Stimulated activated CD4-positive, alpha-beta T cell treated with anti-CD3 and anti-CD28 coated beads, Interleukin-1b, Interleukin-23, amount 100 ng/mL, for 48 hours (primary cell): ENCODE results near the gene XYLT2.
"Not testable (repeated sequence)": the region's sequence is repeated elsewhere in the genome, so short reads cannot be mapped to it uniquely, and the experiment has no call there.

Experiments used
- DNase-seq: peaks from one replicate; pipeline ENCODE4 v3.0.0-alpha.2; 2020

Gene XYLT2

GRCh38 chr17:50322271-50322670 is 23.7 kb upstream of the XYLT2 start:
- DNase-seq, result no peak

DNA sequence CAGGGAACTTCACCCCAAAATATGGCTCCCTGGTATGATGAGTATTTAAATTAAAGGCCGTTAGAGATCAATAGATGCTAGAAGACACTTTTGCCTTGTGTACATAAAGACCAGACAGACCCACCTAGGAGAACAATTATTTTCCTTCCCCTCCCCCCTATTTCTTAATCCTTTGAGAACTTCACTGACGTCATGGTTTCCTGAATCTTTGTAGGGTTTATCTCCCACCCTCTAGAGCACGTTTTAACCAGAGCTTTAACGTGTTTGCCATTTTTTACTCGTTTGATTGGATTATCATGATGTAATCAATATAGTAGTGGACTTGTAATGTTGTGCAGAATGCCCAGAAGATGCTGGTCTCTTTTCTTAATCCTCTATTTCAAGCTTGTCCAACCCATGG is 22.9 kb upstream of the XYLT2 start:
- DNase-seq, result no peak

GRCh38 chr17:50325906-50326305 is 20.0 kb upstream of the XYLT2 start:
- no peak for DNase-seq

GRCh38 chr17:50326831-50327364 is 19.0 kb upstream of the XYLT2 start:
- DNase-seq, result no peak

- DNase-seq, result no peak
Observed at GRCh38 chr17:50328363-50329325, 17.3 kb upstream of the XYLT2 start.

- no peak for DNase-seq
Observed at GRCh38 chr17:50329716-50330115, 16.2 kb upstream of the XYLT2 start.

DNA sequence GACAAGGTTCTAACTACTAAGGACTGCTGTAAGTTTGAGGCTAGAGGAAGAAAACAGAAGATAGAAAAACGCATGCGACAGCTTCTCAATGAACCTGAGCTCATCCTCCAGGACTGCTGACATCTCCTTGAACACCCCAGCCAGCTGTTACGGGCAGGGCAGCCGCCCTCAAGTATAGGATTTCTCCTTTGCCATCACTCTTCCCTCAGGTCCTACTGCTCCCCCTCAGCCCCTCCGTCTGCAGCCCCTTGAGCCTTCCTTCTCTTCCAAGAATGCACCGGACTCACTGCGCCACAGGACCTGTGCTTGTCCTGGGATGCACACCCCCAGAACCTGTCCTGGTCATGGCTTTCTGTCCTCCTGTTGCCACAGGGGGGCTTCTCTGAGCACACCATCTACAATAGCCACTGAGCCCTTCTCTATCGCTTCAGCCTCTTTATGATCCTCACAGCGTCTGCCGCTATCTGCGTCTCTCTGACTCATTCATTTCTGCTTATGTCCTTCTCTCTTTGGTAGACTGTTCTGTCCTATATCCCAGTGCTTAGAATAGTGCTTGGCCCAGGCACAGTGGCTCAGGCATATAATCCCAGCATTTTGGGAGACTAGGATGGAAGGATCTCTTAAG is 15.7 kb upstream of the XYLT2 start:
- DNase-seq, result no peak

GRCh38 chr17:50331085-50331791 is 14.7 kb upstream of the XYLT2 start:
- peak; percentile 32 for DNase-seq

DNA sequence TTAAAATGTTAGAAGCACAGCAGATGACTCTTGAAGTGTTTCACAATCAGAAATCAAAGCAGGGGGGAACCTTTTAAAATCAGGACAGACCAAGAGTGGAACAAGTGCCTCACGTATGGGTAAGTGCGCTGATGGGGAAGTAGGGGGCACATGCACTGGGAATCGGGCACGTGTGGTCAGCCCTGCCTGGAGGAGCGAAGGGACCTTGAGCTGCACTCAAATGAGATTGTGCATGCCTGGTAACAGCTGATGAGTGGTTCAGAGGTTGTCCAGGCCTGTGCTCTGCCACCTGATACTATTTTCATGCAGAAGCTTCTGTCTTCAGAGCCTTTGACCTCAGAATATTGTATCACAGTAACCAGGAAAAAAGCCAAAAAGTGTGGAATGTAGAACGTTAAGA is 13.7 kb upstream of the XYLT2 start:
- DNase-seq, result no peak

DNA sequence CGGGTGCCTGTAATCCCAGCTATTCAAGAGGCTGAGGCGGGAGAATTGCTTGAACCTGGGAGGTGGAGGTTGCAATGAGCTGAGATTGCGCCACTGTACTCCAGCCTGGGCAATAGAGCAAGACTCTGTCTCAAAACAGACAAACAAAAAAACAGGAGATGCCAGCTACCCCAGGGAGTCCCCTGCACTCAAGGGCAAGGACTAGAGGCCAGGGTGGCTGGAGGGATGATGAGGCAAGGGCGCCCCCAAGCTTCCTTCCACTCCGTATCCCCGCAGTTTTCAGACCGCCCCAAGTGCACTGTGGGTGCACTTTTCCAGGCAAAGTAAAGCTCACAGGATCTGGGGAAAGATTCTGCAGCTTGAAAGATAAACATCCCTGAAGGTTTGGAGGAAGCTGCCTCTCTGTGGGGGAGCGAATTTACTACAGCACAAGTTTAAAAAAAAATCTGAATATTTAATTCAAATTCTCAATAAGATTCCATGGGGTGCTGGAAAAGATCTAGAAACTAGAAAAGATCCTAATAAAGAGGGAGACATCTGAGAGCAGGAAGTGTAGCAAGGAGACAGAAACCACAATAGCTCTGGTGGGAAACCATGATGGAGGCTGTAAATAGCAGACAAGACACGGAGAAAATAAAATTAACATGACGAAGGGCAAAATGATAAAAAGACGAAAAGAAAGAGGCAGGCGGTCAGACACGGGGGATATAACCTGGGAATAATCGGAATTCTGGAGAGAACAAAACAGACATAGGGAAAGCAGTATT is 12.5 kb upstream of the XYLT2 start:
- not testable (repeated sequence) for DNase-seq

- peak; percentile 37 for DNase-seq
Observed at GRCh38 chr17:50337956-50338355, 8.0 kb upstream of the XYLT2 start.

DNA sequence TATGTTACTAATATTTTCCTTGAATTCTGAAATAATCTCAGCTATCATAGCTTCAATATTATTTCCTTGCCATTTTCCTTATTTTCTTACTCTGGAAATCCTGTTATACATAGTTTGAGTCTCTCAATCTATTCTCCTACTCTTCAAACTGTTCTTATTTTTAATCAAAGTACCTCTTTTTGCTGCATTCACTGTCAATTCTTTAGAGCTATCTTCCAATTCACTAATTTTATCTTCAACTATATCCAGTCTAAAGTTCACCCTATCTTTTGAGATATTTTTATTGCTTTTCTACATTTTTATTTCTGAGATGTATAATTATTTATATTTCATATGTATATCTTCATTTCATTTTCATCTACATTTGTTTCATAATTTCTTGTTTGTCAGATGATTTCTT is 7.3 kb upstream of the XYLT2 start:
- no peak for DNase-seq

DNA sequence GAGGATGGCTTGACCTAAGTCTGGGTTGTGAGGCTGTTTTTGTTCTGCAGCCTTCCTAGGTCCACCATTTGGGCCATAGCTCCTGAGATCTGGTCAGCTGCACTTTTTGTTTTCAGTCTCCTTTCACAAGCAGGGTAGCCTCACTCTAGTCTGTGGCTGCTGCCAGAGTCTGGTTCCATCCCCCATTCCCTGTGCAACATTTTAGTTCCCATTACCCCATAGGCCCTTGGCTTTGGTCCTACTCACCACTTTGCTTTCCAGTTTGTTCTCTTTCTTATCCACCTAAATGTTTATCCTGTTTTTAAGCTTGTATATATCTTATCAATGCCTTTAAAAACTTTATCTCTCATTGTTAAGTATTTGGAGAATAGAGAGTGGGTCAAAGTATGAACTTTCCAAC is 6.5 kb upstream of the XYLT2 start:
- DNase-seq, result no peak

DNA sequence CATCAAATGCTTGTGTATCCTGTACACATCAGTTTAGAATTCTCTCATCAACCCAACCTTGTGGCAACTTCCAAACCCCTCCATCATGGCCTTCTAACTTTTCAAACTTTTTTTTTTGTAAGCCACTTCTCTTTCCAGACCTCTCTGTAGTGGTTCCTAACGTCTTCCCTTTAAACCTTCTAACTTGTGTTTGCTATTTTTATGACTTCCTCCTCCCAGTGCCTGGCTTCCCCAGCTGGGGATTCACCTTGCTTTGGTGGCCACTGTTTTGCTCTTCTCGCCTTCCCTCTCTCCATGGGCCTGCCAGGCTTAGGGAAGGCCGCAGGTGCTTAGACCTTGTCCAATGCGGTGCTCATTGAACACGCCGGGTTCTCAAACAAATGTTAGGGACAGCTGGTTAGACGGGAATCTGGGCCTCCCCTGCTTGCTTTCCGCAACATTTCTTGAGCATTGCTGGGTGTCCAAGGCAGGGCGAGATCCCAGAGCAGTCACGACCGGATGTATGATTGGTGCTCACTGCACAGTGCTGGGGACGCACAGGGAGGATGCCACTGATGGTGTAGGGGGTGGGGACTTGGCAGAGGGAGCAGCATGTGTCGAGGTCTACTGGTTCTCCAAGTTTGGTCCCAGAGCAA is 1.1 kb upstream of the XYLT2 start:
- no peak for DNase-seq

GRCh38 chr17:50346313-50347116 is 589 bp downstream of the XYLT2 start:
- DNase-seq, result peak; percentile 49

DNA sequence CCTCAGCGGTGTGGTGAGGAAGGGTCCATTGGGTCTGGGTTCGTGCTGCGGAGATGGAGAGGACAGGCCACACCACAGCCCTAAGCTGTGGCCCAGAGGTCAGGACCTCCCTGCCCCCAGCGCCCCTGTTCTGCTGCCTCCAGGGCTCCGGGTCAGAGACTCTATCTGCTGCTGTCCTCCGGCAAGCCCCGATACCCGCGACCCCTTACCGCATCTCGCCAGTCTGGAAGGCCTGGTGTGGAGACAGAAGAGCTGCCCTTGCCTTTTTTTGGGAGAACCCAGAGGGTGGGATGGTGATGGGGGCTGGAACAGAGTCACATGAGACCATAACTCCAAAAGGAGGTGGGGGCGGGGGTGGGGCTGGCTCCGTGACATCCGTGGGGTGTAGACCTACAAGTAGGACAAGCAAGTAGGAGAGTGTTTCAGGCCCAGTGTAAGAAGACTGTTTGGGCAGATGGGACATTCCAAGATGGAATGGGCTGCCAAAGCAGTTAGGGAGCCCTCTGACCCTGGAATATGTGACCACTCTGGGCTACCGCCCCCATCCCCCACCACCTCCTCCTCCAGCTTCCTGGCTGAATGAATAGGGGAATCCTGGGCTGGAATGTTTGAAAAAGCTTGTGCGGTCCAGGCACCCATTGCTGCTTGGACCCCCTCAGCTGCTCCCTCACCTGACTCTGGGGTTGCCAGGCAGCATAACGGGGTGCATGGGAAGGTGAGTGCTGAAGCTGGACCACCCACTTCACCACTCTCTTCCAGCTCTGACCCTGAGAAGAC is 1.4 kb downstream of the XYLT2 start:
- no peak for DNase-seq

DNA sequence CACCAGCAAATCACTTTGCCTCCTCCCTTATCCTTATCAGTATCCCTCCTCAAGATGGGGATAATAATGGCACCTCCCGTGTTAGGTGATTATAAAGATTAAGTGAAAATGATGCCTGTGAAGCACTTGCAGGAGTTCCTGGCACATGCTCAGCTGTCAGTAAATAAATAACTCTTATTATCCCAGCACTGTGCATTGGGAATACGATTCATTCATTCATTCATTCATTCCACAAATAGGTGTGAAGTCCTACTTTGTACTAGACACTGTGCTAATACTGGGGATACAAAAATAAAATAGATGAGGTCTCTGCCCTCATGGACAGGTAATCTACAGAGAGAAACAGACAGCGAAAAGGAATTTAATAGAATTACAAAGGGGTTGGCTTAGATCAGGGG is 2.0 kb downstream of the XYLT2 start:
- DNase-seq, result no peak

DNA sequence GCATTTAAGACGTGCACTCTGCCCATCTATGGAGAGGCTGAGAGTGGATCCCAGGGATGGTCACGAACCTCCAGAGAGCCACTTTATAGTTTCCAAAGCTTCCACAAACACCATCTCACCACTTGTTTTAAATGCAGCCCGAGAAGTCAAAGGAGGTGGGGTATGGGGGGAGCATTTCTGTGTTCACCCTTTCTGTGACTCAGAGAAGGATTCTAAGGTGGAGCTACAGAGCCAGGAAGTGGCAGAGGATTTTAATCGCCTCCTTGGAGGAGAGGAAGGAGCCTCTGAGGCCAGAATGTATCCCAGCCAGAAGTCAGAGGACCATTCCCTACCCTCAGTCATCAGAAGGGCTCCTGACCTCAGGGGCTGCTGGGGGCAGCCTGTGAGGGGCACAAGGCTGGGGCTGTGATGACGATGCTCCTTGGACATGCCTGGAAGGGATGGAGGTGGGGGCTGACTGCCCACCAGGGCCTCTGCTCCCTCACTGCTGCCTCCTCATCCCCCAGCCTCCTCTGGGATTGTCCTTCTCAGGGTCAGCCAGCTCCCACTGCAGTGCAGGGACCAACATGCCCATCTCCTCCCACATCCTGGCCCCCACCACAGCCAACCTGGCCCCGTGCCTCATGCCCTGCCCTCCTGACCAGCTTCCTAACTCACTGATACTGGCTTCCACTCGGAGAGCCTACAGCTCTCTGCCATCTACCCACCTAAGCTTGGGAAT is 2.8 kb downstream of the XYLT2 start:
- no peak for DNase-seq

DNA sequence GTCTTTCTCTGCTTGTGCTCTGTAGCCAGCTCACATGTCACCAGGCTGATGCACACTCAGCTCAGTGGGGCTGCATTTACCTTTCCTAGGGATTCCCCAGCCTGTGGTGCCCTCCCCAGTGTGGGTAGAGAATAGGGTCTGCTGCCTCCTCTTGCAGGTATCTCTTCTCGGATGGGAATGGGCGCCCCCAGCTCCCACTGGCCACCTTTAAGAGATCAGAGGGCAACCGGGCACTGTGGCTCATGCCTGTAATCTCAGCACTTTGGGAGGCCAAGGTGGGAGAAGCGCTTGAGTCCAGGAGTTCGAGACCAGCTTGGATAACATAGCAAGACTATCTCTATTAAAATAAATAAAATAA is 3.3 kb downstream of the XYLT2 start:
- no peak for DNase-seq

DNA sequence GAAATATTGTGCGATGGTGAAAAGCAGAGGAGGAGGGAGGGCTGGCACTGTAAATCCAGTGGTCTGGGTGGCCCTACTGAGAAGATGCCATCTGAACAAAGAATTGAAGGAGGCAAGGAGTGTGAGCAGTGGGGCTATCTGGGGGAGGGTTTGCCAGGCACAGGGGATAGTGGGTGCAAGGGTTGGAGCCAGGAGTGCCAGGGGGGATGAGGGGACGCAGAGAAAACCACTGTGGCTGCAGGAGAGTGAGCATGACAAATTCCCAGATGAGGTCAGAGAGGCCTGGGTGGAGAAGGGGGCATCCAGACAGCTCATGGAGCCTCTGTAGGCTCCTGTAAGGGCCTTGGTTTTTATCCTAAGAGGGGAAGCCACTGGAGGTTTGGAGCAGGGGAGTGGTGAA is 4.8 kb downstream of the XYLT2 start:
- DNase-seq, result no peak
